Measurements from ENCODE around the gene GRIN1. TPM values are rescaled to one million over a fixed set of nuclear protein-coding genes. Genes with fewer than 3 reads are reported as not detected.

GRIN1 gene
- total RNA-seq, 1 experiment from 2014 or later = 2.9 TPM

DNA sequence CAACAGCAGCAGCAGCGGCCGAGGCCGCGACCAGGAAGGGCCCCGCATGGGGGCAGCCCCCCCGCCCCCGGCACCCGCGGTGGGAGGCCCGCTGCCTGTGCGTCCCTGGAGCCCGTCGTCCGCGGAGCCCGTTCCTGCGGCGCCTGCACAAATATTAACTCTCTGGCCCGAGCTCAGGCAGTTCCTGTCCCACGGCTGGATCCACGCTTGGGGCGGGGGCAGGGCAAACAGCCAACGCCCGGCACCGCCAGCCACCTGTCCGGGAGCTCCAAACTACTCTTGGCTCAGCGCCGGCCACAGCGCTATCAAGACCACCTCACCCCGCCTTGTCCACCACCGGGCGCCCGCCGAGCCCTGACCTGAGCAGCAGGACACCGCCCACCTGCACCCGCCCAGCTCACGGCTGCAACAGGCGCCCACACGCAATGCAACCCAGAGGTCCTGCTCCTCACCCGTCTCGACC is 31.0 kb downstream of the GRIN1 start, which contains the start of gene LRRC26:
Gene LRRC26, minus strand, starts transcription at position 156 of the 463 bp plus-strand sequence. Its CDS starts 108 bp downstream, at position 48.
- H2BK20ac ChIP-seq (ENCODE audit: low read depth, low read length, poor library complexity, severe bottlenecking) = no peak within 1 kb of the TSS
- H4K20me1 ChIP-seq (ENCODE audit: control insufficient read depth, insufficient read depth, insufficient read length) = no peaks in the 10 kb centered on the region
- H3K18ac ChIP-seq (ENCODE audit: insufficient read length, low read depth, low read length) = no peak within 1 kb of the TSS
- H3K9me3 ChIP-seq (ENCODE audit: control insufficient read depth, low read depth, low read length) = no peaks in the 10 kb centered on the region
- no peak within 1 kb of the TSS for H4K8ac ChIP-seq (replicated peaks; ENCODE audit: insufficient read length, low read depth, low read length)
- H3K27ac Mint-ChIP-seq = no peak within 1 kb of the TSS; a peak in 1 of 7 replicates
- H3K27me3 ChIP-seq (ENCODE audit: insufficient read depth, low read length) = peaks cover 35% of the 10 kb centered on the region; the same call in 1 of the 2 replicates
- no peaks in the 10 kb centered on the region for H3K4me1 ChIP-seq (ENCODE audit: insufficient read depth, low read length)
- H4K5ac ChIP-seq (ENCODE audit: insufficient read length, low read depth, low read length) = no peak within 1 kb of the TSS
- TF ChIP-seq, protein P1, sequence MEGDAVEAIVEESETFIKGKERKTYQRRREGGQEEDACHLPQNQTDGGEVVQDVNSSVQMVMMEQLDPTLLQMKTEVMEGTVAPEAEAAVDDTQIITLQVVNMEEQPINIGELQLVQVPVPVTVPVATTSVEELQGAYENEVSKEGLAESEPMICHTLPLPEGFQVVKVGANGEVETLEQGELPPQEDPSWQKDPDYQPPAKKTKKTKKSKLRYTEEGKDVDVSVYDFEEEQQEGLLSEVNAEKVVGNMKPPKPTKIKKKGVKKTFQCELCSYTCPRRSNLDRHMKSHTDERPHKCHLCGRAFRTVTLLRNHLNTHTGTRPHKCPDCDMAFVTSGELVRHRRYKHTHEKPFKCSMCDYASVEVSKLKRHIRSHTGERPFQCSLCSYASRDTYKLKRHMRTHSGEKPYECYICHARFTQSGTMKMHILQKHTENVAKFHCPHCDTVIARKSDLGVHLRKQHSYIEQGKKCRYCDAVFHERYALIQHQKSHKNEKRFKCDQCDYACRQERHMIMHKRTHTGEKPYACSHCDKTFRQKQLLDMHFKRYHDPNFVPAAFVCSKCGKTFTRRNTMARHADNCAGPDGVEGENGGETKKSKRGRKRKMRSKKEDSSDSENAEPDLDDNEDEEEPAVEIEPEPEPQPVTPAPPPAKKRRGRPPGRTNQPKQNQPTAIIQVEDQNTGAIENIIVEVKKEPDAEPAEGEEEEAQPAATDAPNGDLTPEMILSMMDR (conservative IDR thresholded peaks at IDR 0.05) = no peak
- no peak within 1 kb of the TSS; the same call in 1 of the 2 replicates for H2BK15ac ChIP-seq (ENCODE audit: low read depth, low read length)
- H3K56ac ChIP-seq (ENCODE audit: insufficient read length, low read depth, low read length) = no peak within 1 kb of the TSS
- H3K4me1 Mint-ChIP-seq = peaks cover 3 to 6% of the 10 kb centered on the region in 2 experiments
- no CpG with 5 or more reads among the region's 41 CpGs for WGBS (ENCODE audit: extremely low coverage, insufficient read length, low lambda C conversion rate)
- H3K9me3 Mint-ChIP-seq = no peaks in the 10 kb centered on the region
- no peak within 1 kb of the TSS for H3K14ac ChIP-seq (ENCODE audit: insufficient read depth, low read length)
- no peak within 1 kb of the TSS for H3T11ph ChIP-seq (ENCODE audit: low read length)
- H3K23me2 ChIP-seq (ENCODE audit: insufficient read length, low read depth, low read length, poor library complexity, severe bottlenecking) = peaks cover 4% of the 10 kb centered on the region
- peak within 1 kb of the TSS; percentile 61 to 80 for H3K4me3 Mint-ChIP-seq
- H2AFZ ChIP-seq (ENCODE audit: low read length) = no peak within 1 kb of the TSS
- H4K91ac ChIP-seq (ENCODE audit: insufficient read length, low read depth, low read length) = no peak within 1 kb of the TSS
- H3K4ac ChIP-seq (ENCODE audit: low read depth, low read length) = no peak within 1 kb of the TSS
- H3K23ac ChIP-seq (ENCODE audit: insufficient read length, low read depth, low read length) = no peak within 1 kb of the TSS
- no peak for DNase-seq
- H2BK5ac ChIP-seq (ENCODE audit: insufficient read length, low read length) = no peak within 1 kb of the TSS
- H3K79me2 ChIP-seq (ENCODE audit: insufficient read depth, low read length) = no peaks in the 10 kb centered on the region
- H2AK5ac ChIP-seq (ENCODE audit: insufficient read length, low read length) = no peak within 1 kb of the TSS
- peaks cover 86% of the 10 kb centered on the region for H3K27me3 Mint-ChIP-seq (ENCODE audit: low read depth)
- H3K27ac ChIP-seq (ENCODE audit: insufficient read length, low read depth, low read length) = no peak within 1 kb of the TSS
- H3K4me2 ChIP-seq (ENCODE audit: insufficient read depth, insufficient read length, low read length) = peak within 1 kb of the TSS; percentile 68
- no peak within 1 kb of the TSS for H3K9ac ChIP-seq (ENCODE audit: extremely low read depth, insufficient read length, low read length)
- no peaks in the 10 kb centered on the region for H3K79me1 ChIP-seq (ENCODE audit: insufficient read depth, low read depth, low read length, poor library complexity, severe bottlenecking)
- H2BK120ac ChIP-seq (ENCODE audit: low read depth, low read length, poor library complexity, severe bottlenecking) = no peak within 1 kb of the TSS
- no peak within 1 kb of the TSS for H2BK12ac ChIP-seq (ENCODE audit: insufficient read length, low read depth, low read length)
- no peaks in the 10 kb centered on the region for H3K36me3 Mint-ChIP-seq (ENCODE audit: insufficient read depth in 1 of 3, low read depth in 3 of 3)

Measured in H9 (cell line).